Measurements from ENCODE around the gene PLOD3. TPM values are rescaled to one million over a fixed set of nuclear protein-coding genes. Genes with fewer than 3 reads are reported as not detected.

Gene PLOD3
- polyA plus RNA-seq, 1 donor, result 48.7 TPM

- no peak for DNase-seq
These were observed 21.1 kb upstream of the PLOD3 start for GRCh38 chr7:101238226-101239182.

GRCh38 chr7:101237206-101238067 is 20.1 kb upstream of the PLOD3 start, which contains the start of gene CLDN15:
Gene CLDN15, minus strand, starts transcription at chr7:101237802. Its CDS starts 221 bp downstream, at chr7:101237581.
- DNase-seq, result peak; percentile 71

- DNase-seq, result no peak
These were observed 19.0 kb upstream of the PLOD3 start for GRCh38 chr7:101236292-101236835.

GRCh38 chr7:101235522-101235921 is 18.1 kb upstream of the PLOD3 start:
- no peak for DNase-seq

- no peak for DNase-seq
These were observed 17.7 kb upstream of the PLOD3 start for GRCh38 chr7:101235050-101235449.

GRCh38 chr7:101234636-101235035 is 17.3 kb upstream of the PLOD3 start:
- no peak for DNase-seq

DNA sequence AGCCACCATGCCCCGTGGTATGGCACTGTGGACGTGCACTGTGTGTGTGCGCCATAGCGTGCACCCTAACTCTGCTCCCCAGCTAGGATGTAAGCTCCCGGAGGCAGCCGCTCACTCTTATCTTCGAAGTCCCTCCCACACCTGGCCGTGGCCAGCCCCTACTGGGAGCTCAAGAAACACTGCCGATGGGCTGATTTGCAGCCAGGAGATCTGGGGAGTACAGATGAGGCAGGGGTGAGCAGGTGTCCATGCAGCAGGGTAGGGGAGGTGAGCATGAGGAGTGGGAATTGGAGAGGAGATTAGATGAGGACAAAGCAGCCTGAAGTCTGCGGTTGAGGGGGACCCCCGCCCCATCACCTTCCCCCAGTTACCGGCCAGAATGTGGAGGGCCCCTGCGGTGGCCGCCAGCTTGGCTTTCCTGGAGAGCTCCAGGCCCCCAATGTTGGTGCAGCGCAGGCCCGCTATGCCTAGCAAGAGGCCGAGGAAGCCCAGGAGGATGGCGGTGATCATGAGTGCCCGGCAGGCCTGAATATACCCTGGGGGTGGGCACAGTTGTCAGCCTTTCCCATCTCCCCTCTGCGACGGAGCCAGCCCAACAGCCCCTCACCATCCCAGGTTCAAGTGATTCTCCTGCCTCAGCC is 16.6 kb upstream of the PLOD3 start:
- no peak for DNase-seq

- no peak for DNase-seq
These were observed 14.9 kb upstream of the PLOD3 start for GRCh38 chr7:101232141-101232850.

GRCh38 chr7:101231644-101232043 is 14.3 kb upstream of the PLOD3 start:
- no peak for DNase-seq

GRCh38 chr7:101226721-101227120 is 9.3 kb upstream of the PLOD3 start:
- no peak for DNase-seq

GRCh38 chr7:101225650-101226049 is 8.3 kb upstream of the PLOD3 start:
- no peak for DNase-seq

- DNase-seq, result no peak
These were observed 6.1 kb upstream of the PLOD3 start for GRCh38 chr7:101223528-101223927.

- DNase-seq, result no peak
These were observed 5.0 kb upstream of the PLOD3 start for GRCh38 chr7:101222275-101222830.

GRCh38 chr7:101220295-101220694 is 2.9 kb upstream of the PLOD3 start:
- no peak for DNase-seq

- DNase-seq, result no peak
These were observed 1.1 kb upstream of the PLOD3 start for GRCh38 chr7:101218236-101219125.

DNA sequence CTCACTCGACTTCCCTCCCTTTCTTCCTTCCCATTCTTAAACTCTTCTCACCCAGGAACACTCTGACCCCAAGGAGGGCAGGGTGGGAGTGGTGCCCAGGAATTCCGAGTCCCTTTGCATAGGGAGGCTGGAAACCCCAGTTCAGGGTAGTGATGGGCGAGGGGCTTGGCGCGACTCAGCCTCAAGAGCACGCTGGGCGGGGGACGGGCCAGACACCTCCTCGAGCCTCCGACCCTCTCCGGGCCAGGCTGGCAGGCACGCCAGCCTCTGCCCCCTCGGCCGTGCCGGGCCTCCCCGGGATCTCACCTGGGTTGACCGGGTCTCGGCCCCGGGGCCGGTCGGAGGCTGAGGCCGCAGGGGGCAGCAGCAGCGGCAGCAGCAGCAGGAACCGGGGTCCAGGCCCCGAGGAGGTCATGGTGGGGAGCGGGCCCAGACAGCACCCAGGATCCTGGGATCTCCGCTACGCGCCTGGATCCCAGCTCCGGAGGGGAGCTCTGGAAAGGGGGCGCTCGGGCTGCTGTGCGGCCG is 457 bp downstream of the PLOD3 start:
- DNase-seq, result no peak

- DNase-seq, result no peak
These were observed 1.2 kb downstream of the PLOD3 start for GRCh38 chr7:101216001-101216859.

- DNase-seq, result no peak
These were observed 5.4 kb downstream of the PLOD3 start for GRCh38 chr7:101212014-101212413.

- DNase-seq, result no peak
These were observed 5.9 kb downstream of the PLOD3 start for GRCh38 chr7:101211501-101211900.
